ENCODE measurements around the gene ZNF219.

ZNF219 gene

GRCh38 chr14:21073921-21074320 is 24.5 kb downstream of the ZNF219 start:
- no peak for DNase-seq (ENCODE audit: low read depth)
- H3K4me3 ChIP-seq (replicated peaks; ENCODE audit: low read depth, low read length), result no peak overlapping the region
- no peak for TF ChIP-seq CTCF (IDR thresholded peaks at IDR 0.05; ENCODE audit: low read length, missing control alignments)

- no peak for TF ChIP-seq CTCF (IDR thresholded peaks at IDR 0.05; ENCODE audit: low read length, missing control alignments)
- H3K4me3 ChIP-seq (replicated peaks; ENCODE audit: low read depth, low read length), result no peak overlapping the region
- DNase-seq (ENCODE audit: low read depth), result no peak
Measured at GRCh38 chr14:21072781-21073339, 25.6 kb downstream of the ZNF219 start.

- peak; percentile 76 for DNase-seq (ENCODE audit: low read depth)
- TF ChIP-seq CTCF (IDR thresholded peaks at IDR 0.05; ENCODE audit: low read length, missing control alignments), result peak; percentile 13
- peak overlapping the region; percentile 83 for H3K4me3 ChIP-seq (replicated peaks; ENCODE audit: low read depth, low read length)
Measured at GRCh38 chr14:21072031-21072473, 26.4 kb downstream of the ZNF219 start.

GRCh38 chr14:21071225-21072030 is 27.0 kb downstream of the ZNF219 start:
- peak; percentile 92 for DNase-seq (ENCODE audit: low read depth)
- no peak for TF ChIP-seq CTCF (IDR thresholded peaks at IDR 0.05; ENCODE audit: low read length, missing control alignments)
- H3K4me3 ChIP-seq (replicated peaks; ENCODE audit: low read depth, low read length), result peak overlapping the region; percentile 83

- DNase-seq (ENCODE audit: low read depth), result peak; percentile 51
- TF ChIP-seq CTCF (IDR thresholded peaks at IDR 0.05; ENCODE audit: low read length, missing control alignments), result no peak
- H3K4me3 ChIP-seq (replicated peaks; ENCODE audit: low read depth, low read length), result peak overlapping the region; percentile 83
Measured at GRCh38 chr14:21070610-21071224, 27.7 kb downstream of the ZNF219 start.

- H3K4me3 ChIP-seq (replicated peaks; ENCODE audit: low read depth, low read length), result peak within 1 kb of the TSS; percentile 83
- DNase-seq (ENCODE audit: low read depth), result peak; percentile 41
- no peak for TF ChIP-seq CTCF (IDR thresholded peaks at IDR 0.05; ENCODE audit: low read length, missing control alignments)
Measured at GRCh38 chr14:21070083-21070609, 28.3 kb downstream of the ZNF219 start, which contains the start of gene ARHGEF40. ARHGEF40 (plus strand) TSS chr14:21070304; CDS start chr14:21070397, 93 bp downstream.
